ENCODE measurements around the gene EEIG2. TPM values are rescaled to one million over a fixed set of nuclear protein-coding genes. Genes with fewer than 3 reads are reported as not detected.

The EEIG2 gene
- total and polyA plus RNA-seq, 2 of the 13 experiments (the other 11 are each of a cell fraction or from before 2014, with no cell fraction given), result 0.90 to 3.2 TPM

DNA sequence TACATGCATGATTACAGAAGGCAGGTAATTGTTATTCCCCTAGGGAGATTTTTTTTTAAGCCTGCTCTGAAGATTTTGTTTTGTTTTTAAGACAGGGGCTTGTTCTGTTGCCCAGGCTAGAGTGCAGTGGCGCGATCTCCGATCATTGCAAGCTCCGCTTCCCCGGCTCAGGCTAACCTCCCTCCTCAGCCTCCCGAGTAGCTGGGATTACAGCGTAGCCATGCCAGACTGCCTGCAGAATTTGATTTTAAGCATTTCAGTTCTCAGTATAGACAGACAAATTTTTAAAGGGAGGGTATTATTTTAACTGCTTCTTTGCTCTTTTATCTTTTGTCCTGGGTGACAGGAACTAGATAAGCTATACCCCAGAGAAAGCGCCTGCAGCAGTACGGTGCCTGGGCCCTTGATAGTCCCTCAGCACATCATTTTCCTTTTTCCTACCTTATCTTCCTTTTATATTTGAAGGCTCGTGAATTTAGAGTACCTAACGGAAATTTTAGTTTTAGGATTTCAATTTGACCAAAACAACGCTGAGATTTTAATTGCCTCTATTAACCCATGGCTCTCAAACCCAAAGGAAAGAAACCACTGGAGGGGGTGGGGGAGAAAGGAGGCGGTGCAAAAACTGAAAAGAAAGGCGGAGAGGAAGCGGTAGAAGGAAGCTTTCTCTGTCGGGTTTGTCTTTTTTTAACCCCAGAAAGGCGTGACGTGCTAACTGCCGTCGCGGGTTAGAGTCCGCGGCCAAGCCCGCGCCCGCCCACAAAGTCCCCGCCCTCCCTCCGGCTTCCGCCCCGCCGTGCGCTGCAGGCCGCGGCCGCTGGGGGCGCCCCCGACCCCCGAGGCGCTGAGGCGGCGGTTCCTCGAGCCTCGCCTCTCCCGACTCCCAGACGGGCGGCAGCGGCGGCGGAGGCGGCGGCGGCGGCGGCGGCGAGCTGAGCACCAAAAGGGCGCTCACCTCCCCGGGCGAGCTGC, at the start of gene EEIG2 (continued):
- TF ChIP-seq EHMT2 (IDR thresholded peaks at IDR 0.05; ENCODE audit: borderline replicate concordance, low read depth, low read length) (no peak), RBFOX2 (IDR thresholded peaks at IDR 0.05; ENCODE audit: low read depth, low read length) (0 out of 2 replicates have a peak, but pooled peaks have one; percentile 34), SRSF4 (IDR thresholded peaks at IDR 0.05; ENCODE audit: low read depth, low read length, poor library complexity, severe bottlenecking) (no peak), MLLT10 (CRISPR knock-in tag; IDR thresholded peaks at IDR 0.05) (no peak), HNF4G (IDR thresholded peaks at IDR 0.05; ENCODE audit: borderline replicate concordance, low read depth, low read length) (0 out of 2 replicates have a peak, but pooled peaks have one; percentile 8), HNF4G (CRISPR knock-in tag; IDR thresholded peaks at IDR 0.05; ENCODE audit: borderline replicate concordance, low read depth) (0 out of 2 replicates have a peak, but pooled peaks have one; percentile 18), ZFYVE20 (CRISPR knock-in tag; IDR thresholded peaks at IDR 0.05; ENCODE audit: borderline replicate concordance, low read depth) (no peak), ZNF790 (CRISPR knock-in tag; IDR thresholded peaks at IDR 0.05; ENCODE audit: borderline replicate concordance) (no peak), HNF4A (CRISPR knock-in tag; IDR thresholded peaks at IDR 0.05) (peak; percentile 16; the same call in 1 of the 2 replicates), ZNF468 (CRISPR knock-in tag; IDR thresholded peaks at IDR 0.05) (no peak), U2AF1 (optimal IDR thresholded peaks at IDR 0.05; ENCODE audit: low read depth, low read length) (no peak), ZNF275 (CRISPR knock-in tag; IDR thresholded peaks at IDR 0.05; ENCODE audit: borderline replicate concordance) (no peak), ZMYM4 (CRISPR knock-in tag; IDR thresholded peaks at IDR 0.05) (peak; percentile 76), XRCC5 (optimal IDR thresholded peaks at IDR 0.05; ENCODE audit: low read length) (peak; percentile 52), CREB1 (IDR thresholded peaks at IDR 0.05) (peak; percentile 34; the same call in 1 of the 2 replicates), CREB1 (CRISPR knock-in tag; IDR thresholded peaks at IDR 0.05) (no peak), ZBTB21 (CRISPR knock-in tag; IDR thresholded peaks at IDR 0.05) (no peak), TAF1 (CRISPR knock-in tag; IDR thresholded peaks at IDR 0.05) (0 out of 2 replicates have a peak, but pooled peaks have one; percentile 11), ZNF362 (CRISPR knock-in tag; IDR thresholded peaks at IDR 0.05; ENCODE audit: borderline replicate concordance) (peak; percentile 47; the same call in 1 of the 2 replicates), KLF11 (CRISPR knock-in tag; IDR thresholded peaks at IDR 0.05) (no peak), JUNB (CRISPR knock-in tag; IDR thresholded peaks at IDR 0.05; ENCODE audit: borderline replicate concordance) (no peak)
- TF ChIP-seq, protein P1, sequence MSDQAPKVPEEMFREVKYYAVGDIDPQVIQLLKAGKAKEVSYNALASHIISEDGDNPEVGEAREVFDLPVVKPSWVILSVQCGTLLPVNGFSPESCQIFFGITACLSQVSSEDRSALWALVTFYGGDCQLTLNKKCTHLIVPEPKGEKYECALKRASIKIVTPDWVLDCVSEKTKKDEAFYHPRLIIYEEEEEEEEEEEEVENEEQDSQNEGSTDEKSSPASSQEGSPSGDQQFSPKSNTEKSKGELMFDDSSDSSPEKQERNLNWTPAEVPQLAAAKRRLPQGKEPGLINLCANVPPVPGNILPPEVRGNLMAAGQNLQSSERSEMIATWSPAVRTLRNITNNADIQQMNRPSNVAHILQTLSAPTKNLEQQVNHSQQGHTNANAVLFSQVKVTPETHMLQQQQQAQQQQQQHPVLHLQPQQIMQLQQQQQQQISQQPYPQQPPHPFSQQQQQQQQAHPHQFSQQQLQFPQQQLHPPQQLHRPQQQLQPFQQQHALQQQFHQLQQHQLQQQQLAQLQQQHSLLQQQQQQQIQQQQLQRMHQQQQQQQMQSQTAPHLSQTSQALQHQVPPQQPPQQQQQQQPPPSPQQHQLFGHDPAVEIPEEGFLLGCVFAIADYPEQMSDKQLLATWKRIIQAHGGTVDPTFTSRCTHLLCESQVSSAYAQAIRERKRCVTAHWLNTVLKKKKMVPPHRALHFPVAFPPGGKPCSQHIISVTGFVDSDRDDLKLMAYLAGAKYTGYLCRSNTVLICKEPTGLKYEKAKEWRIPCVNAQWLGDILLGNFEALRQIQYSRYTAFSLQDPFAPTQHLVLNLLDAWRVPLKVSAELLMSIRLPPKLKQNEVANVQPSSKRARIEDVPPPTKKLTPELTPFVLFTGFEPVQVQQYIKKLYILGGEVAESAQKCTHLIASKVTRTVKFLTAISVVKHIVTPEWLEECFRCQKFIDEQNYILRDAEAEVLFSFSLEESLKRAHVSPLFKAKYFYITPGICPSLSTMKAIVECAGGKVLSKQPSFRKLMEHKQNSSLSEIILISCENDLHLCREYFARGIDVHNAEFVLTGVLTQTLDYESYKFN (CRISPR knock-in tag; conservative IDR thresholded peaks at IDR 0.05), result peak; percentile 47; the same call in 1 of the 2 replicates
